ENCODE data around the gene PPP1R14B. TPM values are rescaled to one million over a fixed set of nuclear protein-coding genes. Genes with fewer than 3 reads are reported as not detected.

PPP1R14B gene
- total RNA-seq, 2 experiments from 2014 or later, result 142 to 177 TPM

DNA sequence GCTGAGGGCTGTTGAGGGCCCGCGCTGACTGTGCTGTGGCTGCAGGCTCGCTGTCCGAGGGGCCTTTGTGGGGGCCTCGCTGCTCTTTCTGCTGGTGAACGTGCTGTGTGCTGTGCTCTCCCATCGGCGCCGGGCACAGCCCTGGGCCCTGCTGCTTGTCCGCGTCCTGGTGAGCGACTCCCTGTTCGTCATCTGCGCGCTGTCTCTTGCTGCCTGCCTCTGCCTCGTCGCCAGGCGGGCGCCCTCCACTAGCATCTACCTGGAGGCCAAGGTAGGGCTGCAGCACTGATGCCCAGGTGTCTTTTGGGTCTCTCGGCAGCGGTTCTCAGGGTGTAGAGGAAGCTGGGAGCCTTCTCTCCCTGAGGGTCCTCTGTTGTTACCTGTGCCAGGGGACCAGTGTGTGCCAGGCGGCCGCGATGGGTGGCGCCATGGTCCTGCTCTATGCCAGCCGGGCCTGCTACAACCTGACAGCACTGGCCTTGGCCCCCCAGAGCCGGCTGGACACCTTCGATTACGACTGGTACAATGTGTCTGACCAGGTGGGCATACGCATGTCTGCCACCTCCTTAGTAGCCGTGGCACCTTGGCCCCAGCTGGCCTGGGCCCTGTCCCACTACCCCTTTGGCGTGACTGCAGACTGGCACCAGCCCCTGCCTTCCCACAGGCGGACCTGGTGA lies 41.1 kb upstream of the PPP1R14B start:
- no peak for ATAC-seq
- no peaks in the 10 kb centered on the region for H3K9me3 Mint-ChIP-seq (ENCODE audit: low read depth)
- peaks cover 18% of the 10 kb centered on the region for H3K4me1 Mint-ChIP-seq

DNA sequence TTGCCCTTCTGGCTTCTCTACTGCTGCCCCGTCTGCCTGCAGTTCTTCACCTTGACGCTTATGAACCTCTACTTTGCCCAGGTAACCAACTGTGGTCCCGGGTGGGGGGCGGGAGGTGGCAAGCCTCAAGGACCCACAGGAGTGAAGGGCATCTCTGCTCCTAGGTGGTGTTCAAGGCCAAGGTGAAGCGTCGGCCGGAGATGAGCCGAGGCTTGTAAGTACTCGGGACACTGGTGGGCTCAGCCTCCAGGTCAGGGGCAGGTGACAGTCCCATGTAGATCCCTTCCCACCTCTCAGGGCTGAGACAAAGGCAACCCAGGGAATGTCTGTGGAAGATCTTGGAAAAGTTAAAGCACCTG lies 40.0 kb upstream of the PPP1R14B start:
- H3K4me3 Mint-ChIP-seq, result peak overlapping the region; percentile 79
- peaks cover 3% of the 10 kb centered on the region for H3K36me3 Mint-ChIP-seq
- H3K9me3 Mint-ChIP-seq (ENCODE audit: low read depth), result no peaks in the 10 kb centered on the region
- peak overlapping the region; percentile 67 for H3K27ac Mint-ChIP-seq
- CTCF ChIA-PET, result interaction anchor here (1.0 to 15.2 kb wide), 4 partner anchors 10 to 21 kb away, joined by 3 to 188 read pairs (median 6); partner anchors contain the start of genes CATSPERZ and ESRRA
- peaks cover 11% of the 10 kb centered on the region for H3K27me3 Mint-ChIP-seq
- H3K4me1 Mint-ChIP-seq, result peaks cover 18% of the 10 kb centered on the region
- DNase-seq, result no peak
- ATAC-seq, result no peak

More for the DNA sequence above, 41.1 kb upstream of the PPP1R14B start:
- H3K36me3 Mint-ChIP-seq, result peaks cover 3% of the 10 kb centered on the region
- no peak overlapping the region for H3K4me3 Mint-ChIP-seq
- peaks cover 17% of the 10 kb centered on the region for H3K27me3 Mint-ChIP-seq
- no peak for DNase-seq
- no peak overlapping the region for H3K27ac Mint-ChIP-seq
- CTCF ChIA-PET, result interaction anchor here (1.0 to 15.2 kb wide), 2 partner anchors 15 to 22 kb away, joined by 3 to 188 read pairs; partner anchors contain the start of genes CATSPERZ and ESRRA

DNA sequence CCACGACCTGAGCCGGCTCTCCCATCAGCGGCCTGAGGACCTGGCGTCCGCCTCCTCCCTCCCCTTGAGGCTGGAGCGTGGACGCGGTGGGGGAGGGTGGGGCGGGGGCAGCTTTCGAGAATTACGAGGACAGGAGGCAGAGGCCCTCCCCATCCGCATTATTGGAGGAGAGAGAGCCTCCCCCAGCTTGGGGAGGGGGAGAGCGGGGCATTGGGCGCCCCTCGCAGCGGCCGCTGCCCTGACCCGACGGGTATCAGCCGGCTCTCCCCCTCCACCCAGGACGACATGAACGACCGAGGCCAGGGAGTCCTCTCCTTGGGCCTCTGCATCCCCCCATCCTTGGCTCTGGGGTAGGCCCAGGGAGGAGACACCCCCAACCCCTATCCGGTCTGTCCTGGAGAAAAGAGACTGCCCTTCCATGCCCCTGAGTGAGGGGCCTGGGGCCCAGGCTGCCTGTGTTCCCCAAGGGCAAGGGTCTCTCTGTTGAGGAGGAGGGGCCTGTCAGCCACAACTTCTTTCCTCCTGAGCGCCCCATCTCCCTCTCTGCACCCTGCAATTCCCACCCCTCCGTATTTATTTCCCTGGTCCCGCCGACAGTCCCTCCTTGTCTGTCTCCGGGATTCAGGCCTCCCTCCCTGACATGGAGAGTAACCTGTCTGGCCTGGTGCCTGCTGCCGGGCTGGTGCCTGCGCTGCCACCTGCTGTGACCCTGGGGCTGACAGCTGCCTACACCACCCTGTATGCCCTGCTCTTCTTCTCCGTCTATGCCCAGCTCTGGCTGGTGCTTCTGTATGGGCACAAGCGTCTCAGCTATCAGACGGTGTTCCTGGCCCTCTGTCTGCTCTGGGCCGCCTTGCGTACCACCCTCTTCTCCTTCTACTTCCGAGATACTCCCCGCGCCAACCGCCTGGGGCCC lies 39.4 kb upstream of the PPP1R14B start:
- peaks cover 19% of the 10 kb centered on the region for H3K4me1 Mint-ChIP-seq
- H3K27ac Mint-ChIP-seq, result peak overlapping the region; percentile 67
- ATAC-seq, result no peak
- CTCF ChIA-PET, result interaction anchor here (0.5 to 15.2 kb wide), 8 partner anchors 10 to 82 kb away, joined by 3 to 188 read pairs (median 9); partner anchors contain the start of genes CATSPERZ, ESRRA, FERMT3 and PLCB3
- peak; percentile 58 for DNase-seq
- peak overlapping the region; percentile 79 for H3K4me3 Mint-ChIP-seq
- H3K9me3 Mint-ChIP-seq (ENCODE audit: low read depth), result no peaks in the 10 kb centered on the region
- H3K36me3 Mint-ChIP-seq, result peaks cover 7% of the 10 kb centered on the region
- H3K27me3 Mint-ChIP-seq, result peaks cover 10% of the 10 kb centered on the region

DNA sequence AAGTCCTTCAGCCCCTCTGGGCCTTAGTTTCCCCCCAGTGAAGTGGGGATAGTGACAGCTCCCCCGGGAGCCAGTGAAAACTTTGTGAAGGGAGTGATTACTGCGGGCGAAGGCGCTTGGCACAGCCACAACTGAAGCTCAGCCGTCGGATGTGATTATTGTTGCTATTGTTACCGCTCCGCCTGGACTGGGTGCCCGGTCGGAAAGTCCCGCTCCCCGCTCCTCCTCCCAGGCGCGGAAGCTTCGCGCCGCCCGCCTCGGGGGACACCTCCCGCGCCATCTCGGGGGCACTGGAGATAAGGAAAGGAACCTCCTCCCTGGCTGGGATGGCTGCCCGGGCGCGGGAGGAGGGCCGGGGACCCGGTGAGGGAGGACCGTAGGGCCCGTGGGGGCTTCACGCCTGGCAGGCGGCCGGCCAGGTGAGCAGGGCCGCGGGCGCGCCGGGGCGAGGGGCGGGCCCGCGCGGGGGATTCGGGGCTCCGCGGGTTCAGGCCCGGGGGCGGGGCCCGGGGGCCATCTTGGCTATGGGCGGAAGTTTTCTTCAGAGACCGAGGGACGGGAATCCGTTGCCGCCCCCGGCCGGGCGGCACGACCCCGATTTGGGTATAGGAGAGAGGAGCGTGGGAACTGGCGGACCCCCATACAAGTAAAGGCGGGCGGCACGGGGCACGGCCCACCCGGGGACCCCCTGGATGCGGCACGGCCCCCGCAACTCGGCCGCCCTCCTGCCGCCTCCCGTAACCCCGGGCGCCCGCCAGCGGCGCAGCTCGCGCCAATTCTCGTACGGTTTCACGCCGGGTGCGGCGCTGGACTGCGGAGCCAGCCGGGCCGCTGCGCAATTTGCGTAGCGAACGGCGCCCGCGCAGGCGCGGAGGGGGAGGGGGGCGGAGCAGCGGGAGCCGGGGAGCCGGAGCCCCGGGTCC lies 38.5 kb upstream of the PPP1R14B start, which contains the start of gene GPR137:
Gene GPR137 (plus strand): TSS at position 887 of the 923 bp plus-strand sequence. CDS start 677 bp downstream, outside the sequence.
- ATAC-seq (peak; percentile 69), DNase-seq (peak; percentile 91)
- peaks cover 8% of the 10 kb centered on the region for H3K36me3 Mint-ChIP-seq
- peaks cover 18% of the 10 kb centered on the region for H3K4me1 Mint-ChIP-seq
- CTCF ChIA-PET, result interaction anchor here (1.1 to 15.2 kb wide), 9 partner anchors 13 to 285 kb away, joined by 3 to 188 read pairs (median 10); partner anchors contain the start of genes CATSPERZ, ESRRA, FERMT3 and PLCB3
- no peaks in the 10 kb centered on the region for H3K9me3 Mint-ChIP-seq (ENCODE audit: low read depth)
- H3K27ac Mint-ChIP-seq, result peak within 1 kb of the TSS; percentile 89
- H3K4me3 Mint-ChIP-seq, result peak within 1 kb of the TSS; percentile 79
- peaks cover 1% of the 10 kb centered on the region for H3K27me3 Mint-ChIP-seq

DNA sequence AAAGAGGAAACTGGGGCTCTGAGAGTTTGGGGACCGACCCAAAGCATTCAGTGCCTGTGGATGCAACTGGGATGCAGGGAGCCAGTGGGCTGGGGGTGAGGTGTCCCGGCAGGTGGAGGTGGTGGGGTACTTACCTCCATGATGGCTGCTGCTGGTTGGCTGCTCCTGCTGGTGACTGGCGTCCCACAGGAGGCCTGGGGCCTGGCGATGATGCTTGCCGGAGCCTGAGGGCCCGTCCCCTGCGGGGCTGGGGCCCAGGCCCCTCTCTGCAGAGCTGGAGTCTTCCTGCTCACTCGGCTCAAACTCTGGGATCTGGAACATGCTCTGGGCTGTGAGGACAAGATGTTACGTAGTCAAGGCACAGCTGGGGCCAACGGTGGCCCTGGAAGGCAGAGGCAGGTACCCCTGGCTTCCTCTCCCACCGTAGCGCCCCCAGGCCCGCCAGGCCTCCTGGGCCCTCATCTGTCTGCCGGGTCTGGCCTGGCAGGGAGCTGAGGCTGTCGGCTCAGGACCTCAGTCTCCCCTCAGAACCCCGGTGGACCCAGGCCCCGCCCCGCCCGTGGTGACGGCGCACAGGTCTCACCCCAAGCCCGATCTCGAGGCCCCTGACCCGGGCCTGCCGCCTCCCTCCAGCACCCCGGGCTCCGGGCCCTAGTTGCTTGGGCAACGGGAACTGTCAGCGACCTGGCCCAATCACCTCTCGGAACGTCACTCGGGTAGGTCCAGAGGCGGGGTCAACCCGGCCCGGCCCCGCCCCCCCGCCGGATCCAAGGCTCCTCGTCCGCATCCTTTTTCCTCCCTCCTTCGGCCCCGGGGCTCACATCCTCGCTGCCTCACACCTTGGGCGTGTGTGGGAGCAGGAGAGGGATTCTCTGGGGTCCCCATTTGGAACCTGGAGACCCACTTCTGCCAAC lies 37.6 kb upstream of the PPP1R14B start, which contains the start of gene BAD:
Gene BAD (minus strand): TSS at position 618 of the 914 bp plus-strand sequence. CDS start 297 bp downstream, at position 321.
- Mint-ChIP-seq H3K4me1 (peaks cover 18% of the 10 kb centered on the region), H3K27me3 (no peaks in the 10 kb centered on the region), H3K27ac (peak within 1 kb of the TSS; percentile 89), H3K9me3 (ENCODE audit: low read depth) (no peaks in the 10 kb centered on the region), H3K4me3 (peak within 1 kb of the TSS; percentile 79), H3K36me3 (peaks cover 8% of the 10 kb centered on the region)
- DNase-seq, result peak; percentile 96
- peak; percentile 85 for ATAC-seq
- CTCF ChIA-PET, result interaction anchor here (1.1 to 15.2 kb wide), 10 partner anchors 12 to 284 kb away, joined by 3 to 188 read pairs (median 8); partner anchors contain the start of genes CATSPERZ, ESRRA, FERMT3 and PLCB3

DNA sequence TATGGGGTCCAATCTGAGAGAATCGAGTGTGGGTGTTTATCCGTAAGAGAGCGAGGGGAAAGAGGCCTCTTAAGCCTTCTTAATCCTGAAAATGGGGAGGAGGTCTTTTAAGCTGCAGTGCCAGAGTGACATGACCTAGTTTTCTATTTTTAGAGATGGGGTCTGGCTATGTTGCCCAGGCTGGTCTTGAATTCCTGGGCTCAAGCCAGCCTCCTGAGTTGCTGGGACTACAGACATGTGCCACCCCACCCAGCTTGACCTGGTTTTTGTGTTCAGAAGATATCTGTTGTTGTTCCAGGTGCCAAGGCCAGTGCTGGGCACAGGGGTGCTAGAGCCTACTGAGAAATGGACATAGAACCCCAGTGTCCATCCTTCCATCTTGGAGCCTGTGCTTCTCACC lies 36.3 kb upstream of the PPP1R14B start:
- Mint-ChIP-seq H3K9me3 (ENCODE audit: low read depth) (no peaks in the 10 kb centered on the region), H3K4me3 (no peak overlapping the region), H3K27me3 (no peaks in the 10 kb centered on the region), H3K27ac (peak overlapping the region; percentile 33), H3K36me3 (peaks cover 11% of the 10 kb centered on the region), H3K4me1 (peaks cover 18% of the 10 kb centered on the region)
- CTCF ChIA-PET, result interaction anchor here (1.2 to 15.2 kb wide), 8 partner anchors 11 to 281 kb away, joined by 3 to 188 read pairs (median 4); partner anchors contain the start of genes CATSPERZ, ESRRA, PLCB3 and PRDX5
- DNase-seq (no peak), ATAC-seq (no peak)

DNA sequence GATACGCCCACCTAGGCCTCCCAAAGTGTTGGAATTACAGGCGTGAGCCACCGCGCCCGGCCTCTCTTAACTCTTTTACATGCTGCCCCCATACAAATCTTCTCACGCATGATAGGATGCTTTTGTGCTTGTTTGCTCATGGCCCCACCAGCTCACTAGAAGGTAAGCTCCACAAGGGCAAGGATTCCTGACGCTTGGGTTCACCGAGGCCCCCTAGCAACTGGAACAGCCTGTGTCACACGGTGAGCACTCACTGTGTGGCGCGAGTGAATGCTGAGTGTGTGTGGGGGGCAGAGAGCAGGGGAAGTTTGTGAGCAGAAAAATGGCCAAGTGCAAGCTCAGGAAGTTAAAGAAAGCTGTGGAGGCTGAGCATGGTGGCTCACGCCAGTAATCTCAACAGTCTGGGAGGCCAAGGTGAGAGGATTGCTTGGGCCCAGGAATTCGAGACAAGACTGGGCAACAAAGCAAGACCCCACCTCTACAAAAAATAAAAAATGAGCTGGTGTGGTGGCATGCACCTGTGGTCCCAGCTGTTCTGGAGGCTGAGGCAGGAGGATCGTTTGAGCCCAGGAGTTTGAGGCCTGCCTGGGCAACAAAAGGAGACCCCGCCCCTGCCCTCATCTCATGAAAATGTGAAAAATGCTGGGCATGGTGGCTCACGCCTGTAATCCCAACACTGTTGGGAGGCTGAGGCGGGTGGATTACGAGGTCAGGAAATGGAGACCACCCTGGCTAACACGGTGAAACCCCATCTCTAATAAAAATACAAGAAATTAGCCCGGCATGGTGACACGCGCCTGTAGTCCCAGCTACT lies 35.4 kb upstream of the PPP1R14B start:
- peaks cover 12% of the 10 kb centered on the region for H3K36me3 Mint-ChIP-seq
- no peak overlapping the region for H3K27ac Mint-ChIP-seq
- CTCF ChIA-PET, result interaction anchor here (1.2 to 15.2 kb wide), 6 partner anchors 10 to 280 kb away, joined by 3 to 188 read pairs (median 6); partner anchors contain the start of genes CATSPERZ, ESRRA and PLCB3

DNA sequence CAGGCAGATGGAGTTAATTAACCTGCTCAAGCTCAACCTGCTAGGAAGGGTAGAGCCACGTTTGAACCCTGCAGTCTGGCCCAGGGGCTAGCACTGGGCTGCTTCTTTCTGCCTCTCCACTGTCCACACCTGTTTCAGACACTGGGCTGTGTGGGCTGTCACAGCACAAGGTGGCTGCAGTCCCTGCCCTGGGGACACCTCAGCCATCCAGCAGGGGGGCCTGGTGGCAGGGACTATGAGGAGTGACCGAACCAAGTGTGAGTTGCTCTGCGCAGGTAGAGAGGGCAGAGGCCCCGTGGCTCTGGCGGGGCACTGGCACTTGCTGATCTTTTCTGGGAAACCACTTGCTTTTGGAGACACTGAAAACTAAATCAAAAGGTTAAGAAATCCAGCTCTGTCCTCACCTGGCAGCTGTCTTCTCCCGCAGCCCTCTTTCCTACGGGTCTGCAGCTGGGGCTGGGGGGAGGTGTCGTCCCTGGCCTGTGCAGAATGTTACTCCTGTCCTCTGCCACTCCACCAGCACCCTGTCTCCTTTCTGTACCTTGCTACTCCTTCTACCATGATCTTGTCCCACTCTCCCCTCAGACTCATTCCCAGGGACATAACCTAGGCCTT lies 31.9 kb upstream of the PPP1R14B start:
- CTCF ChIA-PET, result interaction anchor here (1.0 to 1.5 kb wide), 3 partner anchors 18 to 29 kb away, joined by 3 to 4 read pairs (median 3); no protein-coding TSS in a partner anchor
- Mint-ChIP-seq H3K27me3 (no peaks in the 10 kb centered on the region), H3K4me1 (peaks cover 15% of the 10 kb centered on the region), H3K27ac (peak overlapping the region; percentile 44), H3K4me3 (no peak overlapping the region), H3K9me3 (ENCODE audit: low read depth) (no peaks in the 10 kb centered on the region), H3K36me3 (peaks cover 15% of the 10 kb centered on the region)
- no peak for ATAC-seq
- no peak for DNase-seq

More for the DNA sequence above, 35.4 kb upstream of the PPP1R14B start:
- ATAC-seq (no peak), DNase-seq (no peak)
- no peak overlapping the region for H3K4me3 Mint-ChIP-seq
- peaks cover 21% of the 10 kb centered on the region for H3K4me1 Mint-ChIP-seq
- no peaks in the 10 kb centered on the region for H3K27me3 Mint-ChIP-seq
- H3K9me3 Mint-ChIP-seq (ENCODE audit: low read depth), result no peaks in the 10 kb centered on the region

DNA sequence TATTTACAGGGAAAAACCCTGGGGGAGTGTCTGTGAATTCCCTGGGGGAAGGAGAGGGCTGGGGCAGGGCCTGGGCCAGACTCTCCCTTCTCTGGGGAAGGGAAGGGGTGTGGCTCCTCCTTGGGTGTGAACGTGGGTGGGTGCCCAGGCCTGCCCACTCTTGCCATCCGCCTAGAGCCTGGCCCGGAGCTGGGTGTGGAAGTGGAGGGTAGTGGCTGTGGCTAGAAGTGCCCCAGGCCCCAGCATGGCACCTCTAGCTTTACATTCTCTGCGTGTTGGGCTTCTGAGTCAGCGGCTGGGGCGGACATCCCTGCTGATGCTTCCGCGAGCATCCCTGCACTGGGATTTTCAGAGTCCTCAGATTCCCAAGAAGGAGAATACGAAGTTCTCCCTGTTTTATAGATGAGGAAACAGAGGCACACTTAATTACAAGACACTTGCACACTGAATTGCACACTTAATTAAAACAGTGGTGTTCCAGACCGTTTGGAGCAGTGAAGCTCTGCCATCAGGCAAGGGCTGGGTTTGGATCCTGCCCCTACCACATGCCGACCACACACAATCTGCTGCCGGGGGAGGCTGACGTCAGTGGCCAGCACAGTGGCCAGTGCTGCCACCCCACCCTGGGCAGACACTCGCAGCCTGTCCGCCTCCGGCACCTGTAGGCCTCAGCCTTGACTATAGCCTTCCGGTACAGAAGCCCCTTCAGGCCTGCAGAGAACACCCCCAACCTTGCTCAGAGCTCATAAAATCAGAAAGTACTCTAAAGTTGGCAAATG lies 30.1 kb upstream of the PPP1R14B start:
- Mint-ChIP-seq H3K36me3 (peaks cover 11% of the 10 kb centered on the region), H3K27me3 (no peaks in the 10 kb centered on the region), H3K27ac (no peak overlapping the region), H3K4me3 (no peak overlapping the region), H3K9me3 (ENCODE audit: low read depth) (no peaks in the 10 kb centered on the region), H3K4me1 (peaks cover 14% of the 10 kb centered on the region)
- DNase-seq, result no peak
- ATAC-seq, result no peak
- CTCF ChIA-PET, result interaction anchor here (1.3 to 3.0 kb wide), 3 partner anchors 10 to 55 kb away, joined by 3 to 12 read pairs (median 3); partner anchors contain the start of gene PLCB3

DNA sequence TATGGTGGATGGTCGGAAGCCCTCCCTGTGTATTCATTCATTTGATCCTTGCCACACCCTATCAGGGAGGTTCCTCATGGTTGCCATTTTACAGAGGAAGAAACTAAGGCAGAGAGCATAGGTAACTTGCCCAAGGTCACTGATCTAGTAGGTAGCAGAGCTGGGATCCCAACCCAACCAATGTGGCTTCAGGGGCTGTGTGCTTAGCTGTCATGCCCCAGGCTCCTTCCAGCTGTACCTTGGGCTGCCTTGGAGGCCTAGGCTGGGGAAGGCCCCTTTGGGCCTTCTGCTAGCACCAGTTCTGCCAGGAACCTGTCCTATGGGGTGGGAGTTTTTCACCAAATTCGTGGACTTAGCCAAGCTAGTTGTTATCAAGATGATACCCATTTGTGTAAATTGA lies 29.1 kb upstream of the PPP1R14B start:
- DNase-seq (no peak), ATAC-seq (no peak)
- H3K27me3 Mint-ChIP-seq, result no peaks in the 10 kb centered on the region
- peaks cover 14% of the 10 kb centered on the region for H3K4me1 Mint-ChIP-seq
- H3K4me3 Mint-ChIP-seq, result no peak overlapping the region
- H3K36me3 Mint-ChIP-seq, result peaks cover 7% of the 10 kb centered on the region
- H3K9me3 Mint-ChIP-seq (ENCODE audit: low read depth), result no peaks in the 10 kb centered on the region
- CTCF ChIA-PET, result interaction anchor here (1.0 to 3.0 kb wide), 4 partner anchors 11 to 28 kb away, joined by 3 to 12 read pairs (median 6); partner anchors contain the start of gene PLCB3
- no peak overlapping the region for H3K27ac Mint-ChIP-seq

Measured in activated CD8-positive, alpha-beta memory T cell treated with anti-CD3 and anti-CD28 coated beads, Interleukin-2, amount 10 ng/mL, durations not matched to agents 7 days and 5 days (primary cell).